HG02938 (cell line): ENCODE results near the gene ATXN7L3.
A peak's percentile ranks its signal among the peaks of the same experiment; 100 is the strongest.

Experiments used
- ATAC-seq: cut with Tn5 transposase; IDR thresholded peaks from one replicate; pipeline ENCODE4 v1.9.1; 2021; ENCODE audit warnings: mild to moderate bottlenecking, moderate library complexity; ENCODE audit not compliant: unreplicated experiment

ATXN7L3 gene

GRCh38 chr17:44202756-44203155 is 3.1 kb upstream of the ATXN7L3 start:
- ATAC-seq = no peak

DNA sequence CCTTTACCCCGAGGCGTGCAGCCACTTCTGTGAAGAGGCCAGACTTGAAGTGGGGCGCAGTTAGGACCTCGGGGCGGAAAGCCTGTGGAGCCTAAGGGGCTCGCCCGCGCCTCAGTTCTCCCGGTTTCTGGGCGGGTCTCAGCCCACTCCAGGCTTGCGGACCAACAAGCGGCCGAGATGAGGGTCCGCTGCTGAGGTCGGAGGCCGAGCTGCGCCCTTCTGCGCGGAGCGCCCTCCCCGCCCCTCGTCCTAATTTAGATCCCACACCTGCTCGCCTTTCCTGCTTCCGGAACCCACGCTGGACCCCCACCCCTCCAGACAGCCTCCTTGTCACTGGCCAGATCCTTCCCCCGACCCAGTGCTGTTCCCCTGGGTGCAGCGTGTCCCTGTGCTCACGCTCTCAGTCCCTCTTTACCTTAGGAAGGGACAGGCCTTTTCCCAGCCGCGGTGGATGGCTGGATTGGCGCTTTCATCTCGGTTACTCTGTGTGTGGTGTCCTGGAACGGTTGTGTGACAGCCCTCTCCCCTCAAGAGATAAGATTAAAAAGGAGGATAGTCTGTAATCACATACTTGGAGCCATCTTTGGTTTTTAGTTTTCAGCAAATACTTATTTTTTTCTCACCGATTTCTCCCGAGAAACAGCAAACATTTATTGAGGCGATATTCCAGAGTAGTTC is 933 bp upstream of the ATXN7L3 start:
- no peak for ATAC-seq

- ATAC-seq = peak; percentile 1
These were observed 747 bp downstream of the ATXN7L3 start for GRCh38 chr17:44198721-44199552.

- no peak for ATAC-seq
These were observed 1.5 kb downstream of the ATXN7L3 start for GRCh38 chr17:44197980-44198720.

GRCh38 chr17:44197107-44197506 is 2.6 kb downstream of the ATXN7L3 start:
- ATAC-seq = no peak

DNA sequence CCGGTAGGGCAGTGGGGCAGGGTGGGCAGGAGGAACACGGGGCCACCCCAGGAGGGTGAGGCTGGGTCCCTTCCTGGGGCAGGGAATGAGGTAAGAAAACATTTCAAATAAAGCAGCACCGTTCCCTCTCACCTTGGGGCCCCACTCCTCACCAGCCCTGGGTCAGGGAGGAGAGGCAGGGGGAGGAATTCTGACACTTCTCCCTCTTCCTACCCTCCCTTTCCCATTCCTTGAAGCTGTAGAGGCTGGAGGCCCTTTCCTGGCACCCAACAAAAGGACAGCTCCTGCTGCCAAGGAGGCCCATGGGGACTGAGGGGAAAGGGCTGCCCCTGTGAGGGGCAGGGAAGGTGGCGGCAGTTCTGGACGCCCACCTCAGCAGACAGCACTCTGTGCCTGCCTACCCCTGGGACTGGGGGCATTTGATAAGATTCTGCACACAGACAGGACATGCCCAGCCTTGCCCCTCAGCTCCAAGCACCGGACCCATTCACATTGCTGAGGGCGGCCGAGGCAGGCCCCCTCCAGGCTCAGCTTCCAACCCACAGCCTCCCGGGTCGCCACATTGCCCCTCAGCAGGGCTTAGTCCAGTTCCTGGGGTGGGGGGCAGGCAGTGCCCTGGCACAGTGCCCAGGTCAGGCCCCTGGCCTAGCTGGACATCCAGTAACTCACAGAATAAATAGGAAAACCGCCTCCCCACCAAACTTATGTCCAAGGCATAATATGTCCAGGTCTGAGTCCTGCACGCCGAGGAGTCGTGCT is 6.2 kb downstream of the ATXN7L3 start:
- ATAC-seq = no peak

DNA sequence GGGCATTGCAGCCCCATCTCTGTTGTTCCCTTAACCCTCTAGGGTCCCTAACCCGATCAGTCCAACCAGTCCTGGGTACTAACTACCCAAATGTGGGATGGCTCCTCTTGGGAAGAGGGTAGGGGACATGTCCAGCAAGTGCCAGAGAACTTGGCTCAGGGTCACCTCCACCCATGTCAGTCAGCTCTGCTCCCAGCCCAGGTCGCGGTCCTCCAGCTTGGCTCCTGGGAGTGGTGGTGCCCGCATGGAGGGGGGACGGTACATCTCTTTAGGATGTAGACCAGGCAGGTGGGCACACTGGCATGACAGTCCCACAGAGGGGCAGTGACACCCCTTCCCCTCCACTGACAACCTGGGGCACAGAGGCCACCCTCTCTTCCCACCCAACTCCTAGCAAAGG is 6.9 kb downstream of the ATXN7L3 start:
- ATAC-seq = no peak

GRCh38 chr17:44191941-44192496 is 7.7 kb downstream of the ATXN7L3 start:
- no peak for ATAC-seq

DNA sequence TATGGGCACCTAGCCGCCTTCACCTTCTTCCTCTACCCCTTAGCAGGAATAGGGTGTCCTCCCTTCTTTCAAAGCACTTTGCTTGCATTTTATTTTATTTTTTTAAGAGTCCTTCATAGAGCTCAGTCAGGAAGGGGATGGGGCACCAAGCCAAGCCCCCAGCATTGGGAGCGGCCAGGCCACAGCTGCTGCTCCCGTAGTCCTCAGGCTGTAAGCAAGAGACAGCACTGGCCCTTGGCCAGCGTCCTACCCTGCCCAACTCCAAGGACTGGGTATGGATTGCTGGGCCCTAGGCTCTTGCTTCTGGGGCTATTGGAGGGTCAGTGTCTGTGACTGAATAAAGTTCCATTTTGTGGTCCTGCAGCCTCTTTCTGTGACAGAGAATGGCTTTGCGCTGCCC is 8.3 kb downstream of the ATXN7L3 start:
- ATAC-seq = no peak

DNA sequence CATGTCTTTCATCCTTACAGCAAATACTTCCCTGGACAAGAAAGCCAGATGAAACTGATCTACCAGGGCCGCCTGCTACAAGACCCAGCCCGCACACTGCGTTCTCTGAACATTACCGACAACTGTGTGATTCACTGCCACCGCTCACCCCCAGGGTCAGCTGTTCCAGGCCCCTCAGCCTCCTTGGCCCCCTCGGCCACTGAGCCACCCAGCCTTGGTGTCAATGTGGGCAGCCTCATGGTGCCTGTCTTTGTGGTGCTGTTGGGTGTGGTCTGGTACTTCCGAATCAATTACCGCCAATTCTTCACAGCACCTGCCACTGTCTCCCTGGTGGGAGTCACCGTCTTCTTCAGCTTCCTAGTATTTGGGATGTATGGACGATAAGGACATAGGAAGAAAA is 9.2 kb downstream of the ATXN7L3 start:
- no peak for ATAC-seq

DNA sequence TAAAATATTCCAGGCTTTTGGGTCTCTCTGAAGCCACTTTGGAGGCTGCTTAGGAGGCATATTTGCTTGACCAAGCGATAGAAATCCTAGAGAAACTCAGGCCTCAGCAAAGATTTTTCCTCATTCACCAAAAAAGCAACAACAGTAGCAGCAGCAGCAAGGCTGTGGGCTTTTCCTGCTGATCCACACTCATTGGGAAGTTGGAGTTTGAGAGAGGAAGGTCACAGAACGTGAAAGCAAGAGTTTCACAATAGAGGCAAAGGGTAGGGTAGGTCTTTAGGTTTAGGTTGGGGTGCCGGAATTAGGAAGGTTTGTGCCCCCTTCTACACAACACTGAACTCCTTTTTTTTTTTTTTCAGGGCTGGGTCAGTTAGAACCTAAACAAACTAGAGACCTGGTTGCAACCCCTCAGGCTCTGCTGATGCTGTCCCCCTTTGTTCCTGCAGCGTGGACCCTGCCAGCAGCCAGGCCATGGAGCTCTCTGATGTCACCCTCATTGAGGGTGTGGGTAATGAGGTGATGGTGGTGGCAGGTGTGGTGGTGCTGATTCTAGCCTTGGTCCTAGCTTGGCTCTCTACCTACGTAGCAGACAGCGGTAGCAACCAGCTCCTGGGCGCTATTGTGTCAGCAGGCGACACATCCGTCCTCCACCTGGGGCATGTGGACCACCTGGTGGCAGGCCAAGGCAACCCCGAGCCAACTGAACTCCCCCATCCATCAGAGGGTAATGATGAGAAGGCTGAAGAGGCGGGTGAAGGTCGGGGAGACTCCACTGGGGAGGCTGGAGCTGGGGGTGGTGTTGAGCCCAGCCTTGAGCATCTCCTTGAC is 10.9 kb downstream of the ATXN7L3 start:
- no peak for ATAC-seq

DNA sequence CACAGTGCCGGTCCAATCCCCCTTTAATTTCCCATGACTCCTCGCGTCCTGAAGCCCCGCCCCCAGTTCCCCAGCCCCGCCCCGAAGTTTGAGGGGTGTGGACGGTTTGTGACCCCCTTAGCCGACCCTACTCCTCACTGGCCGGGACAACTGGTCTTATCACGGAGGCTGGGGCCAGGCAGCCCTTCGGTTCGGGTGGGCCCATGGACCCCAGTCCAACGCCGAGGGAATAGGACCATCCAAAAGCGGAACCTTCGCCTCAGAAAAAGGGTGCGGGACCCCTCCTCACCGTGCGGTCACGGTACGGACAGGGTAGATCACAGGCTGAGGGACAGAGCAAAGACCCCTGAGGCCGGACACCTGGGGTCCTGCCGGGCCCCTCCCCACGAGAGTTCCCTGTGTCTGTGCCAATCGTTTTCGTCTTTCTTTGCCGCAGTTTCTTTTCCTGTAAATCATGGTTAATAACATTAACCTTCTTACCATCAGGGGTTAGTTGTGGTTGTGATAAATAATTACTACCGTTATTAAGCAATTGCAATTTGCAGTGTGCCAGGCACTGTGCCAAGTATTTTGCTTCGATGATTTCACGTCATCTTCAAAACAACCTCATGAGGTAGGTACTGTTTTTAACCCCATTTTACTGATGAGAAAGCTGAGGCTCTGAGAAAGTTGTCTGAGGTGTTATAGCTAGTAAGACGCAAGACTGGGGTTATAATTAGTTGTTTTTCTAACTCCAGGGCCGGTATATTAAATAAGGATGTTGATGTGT is 12.4 kb downstream of the ATXN7L3 start:
- peak; percentile 46 for ATAC-seq

DNA sequence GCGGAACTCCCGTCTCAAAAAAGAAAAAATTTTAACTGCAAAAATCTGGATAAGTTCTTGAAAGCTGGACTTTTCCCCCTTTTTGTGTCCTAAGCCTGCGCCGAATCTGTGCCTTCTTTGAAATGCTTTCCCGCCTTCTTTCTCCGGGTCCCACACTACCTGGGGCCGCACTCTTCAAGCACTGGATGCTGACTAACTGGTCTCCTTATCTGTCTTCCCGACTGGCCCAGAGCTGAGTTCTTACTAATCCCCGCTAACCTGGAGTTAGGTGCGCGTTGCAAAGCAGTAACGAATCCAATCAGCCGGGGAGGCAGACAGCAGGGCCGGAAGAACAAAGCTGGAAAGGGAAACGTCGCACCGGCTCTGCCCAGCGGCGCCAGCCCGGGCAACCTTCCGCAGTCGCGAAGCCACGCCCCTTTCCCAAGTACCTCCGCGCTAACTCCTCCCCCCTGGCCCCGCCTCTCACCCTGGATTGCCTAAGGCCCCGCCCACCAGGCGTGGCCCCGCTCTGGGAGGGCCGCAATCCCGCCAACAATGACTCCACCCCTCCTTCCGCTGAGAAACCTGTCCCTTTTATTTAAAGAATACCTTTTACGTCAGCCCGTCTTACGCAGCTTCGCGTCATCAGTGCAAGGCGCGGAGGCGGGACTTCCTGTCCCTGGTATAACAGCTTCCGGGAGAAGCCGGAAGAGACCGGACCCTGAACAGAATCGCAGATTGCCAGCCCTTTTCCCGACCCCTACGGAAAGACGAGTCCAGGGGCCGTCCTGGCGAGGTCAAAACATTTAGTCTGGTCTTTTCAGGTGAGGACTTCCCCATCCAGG is 13.2 kb downstream of the ATXN7L3 start, which contains the start of gene TMUB2:
TMUB2 (plus strand) TSS at position 666 of the 824 bp plus-strand sequence. CDS start 737 bp downstream, outside the sequence.
- peak; percentile 92 for ATAC-seq

GRCh38 chr17:44184212-44184810 is 15.4 kb downstream of the ATXN7L3 start:
- ATAC-seq = no peak

DNA sequence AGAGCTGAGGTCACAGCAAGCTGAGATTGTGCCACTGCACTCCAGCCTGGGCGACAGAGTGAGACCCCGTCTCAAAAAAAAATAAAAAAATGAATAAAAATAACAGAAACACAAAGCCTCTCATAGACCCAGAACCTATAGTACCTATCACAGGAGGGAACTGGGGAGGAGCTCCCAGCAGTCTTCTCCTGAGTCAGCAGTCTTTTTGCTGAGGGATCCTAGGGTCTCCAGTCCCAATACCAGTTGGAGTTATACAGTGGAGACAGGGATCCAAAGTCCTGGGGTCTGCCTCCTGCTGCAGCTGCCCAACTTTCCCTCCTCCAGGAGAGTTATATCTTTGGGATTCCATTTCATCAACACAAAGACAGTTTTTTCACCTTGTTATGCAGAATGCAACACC is 16.7 kb downstream of the ATXN7L3 start:
- ATAC-seq = no peak

DNA sequence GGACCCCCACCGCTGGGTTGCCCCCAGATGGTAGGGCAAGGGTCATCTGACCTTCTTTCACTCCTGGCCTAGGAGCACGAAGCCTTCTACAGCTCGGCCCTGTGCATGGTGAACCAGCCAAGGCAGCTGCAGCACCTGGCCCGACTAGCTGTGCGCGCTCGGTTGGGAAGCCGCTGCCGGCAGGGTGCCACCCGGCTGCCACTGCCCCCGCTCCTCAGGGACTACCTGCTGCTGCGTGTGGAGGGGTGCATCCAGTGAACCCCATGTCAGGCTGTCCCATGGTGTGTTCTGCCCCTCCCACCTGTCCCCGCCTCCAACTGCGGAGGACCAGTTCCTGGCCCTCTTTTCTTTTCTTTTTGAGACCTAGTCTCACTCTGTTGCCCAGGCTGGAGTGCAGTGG is 21.6 kb downstream of the ATXN7L3 start:
- no peak for ATAC-seq

DNA sequence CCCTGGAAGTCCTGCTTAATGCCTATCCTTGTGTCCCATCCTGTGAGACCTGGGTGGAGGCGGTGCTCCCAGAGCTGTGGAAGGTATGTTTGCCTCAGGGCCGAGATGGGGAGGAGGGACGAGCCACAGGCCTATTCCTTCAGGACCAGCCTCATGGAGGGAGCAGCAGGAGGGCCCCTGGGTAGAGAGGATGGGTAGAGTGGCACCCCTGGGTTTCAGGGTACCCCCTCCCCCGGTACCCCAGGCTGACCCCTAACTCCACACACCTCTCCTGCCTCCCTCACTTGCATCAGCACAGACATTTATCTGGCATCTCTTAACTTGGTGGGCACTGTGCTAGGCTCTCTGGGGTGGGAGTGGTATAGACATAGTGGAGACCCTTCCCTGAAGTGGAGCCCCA is 22.0 kb downstream of the ATXN7L3 start:
- ATAC-seq = no peak
